Measurements from ENCODE around the gene EXOSC5. TPM values are rescaled to one million over a fixed set of nuclear protein-coding genes. Genes with fewer than 3 reads are reported as not detected.

EXOSC5 gene
- total and polyA plus RNA-seq, 10 of the 15 experiments (the other 5 are each of a cell fraction or from before 2014, with no cell fraction given): 15.8 to 123 (median 52.7) TPM

DNA sequence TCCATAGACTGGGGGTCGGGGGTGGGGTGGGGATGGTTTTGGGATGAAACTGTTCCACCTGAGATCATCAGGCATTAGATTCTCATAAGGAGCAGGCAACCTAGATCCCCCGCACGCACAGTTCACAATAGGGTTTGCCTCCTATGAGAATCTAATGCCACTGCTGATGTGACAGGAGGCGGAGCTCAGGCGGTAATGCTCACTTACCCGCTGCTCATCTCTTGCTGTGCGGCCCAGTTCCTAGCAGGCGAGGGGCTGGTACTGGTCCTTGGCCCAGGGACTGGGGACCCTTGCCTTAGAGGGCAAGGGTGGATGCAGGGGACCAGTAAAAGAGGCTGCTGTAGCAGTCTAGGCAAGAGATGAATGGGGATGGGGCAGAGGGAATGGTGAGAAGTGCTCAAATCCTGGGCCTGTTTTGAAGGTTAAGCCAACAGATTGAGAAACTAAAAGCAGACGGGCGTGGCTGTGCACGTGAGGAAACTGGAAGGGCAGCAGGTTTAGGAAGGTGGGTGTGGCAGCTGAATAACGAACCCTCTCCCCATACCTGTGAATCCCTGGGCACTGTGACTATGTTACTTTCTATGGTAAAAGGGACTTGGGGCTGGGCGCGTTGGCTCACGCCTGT lies 44.3 kb upstream of the EXOSC5 start:
- no peak for DNase-seq (ENCODE audit: low read depth, low spot score)

More for the DNA sequence above, 44.3 kb upstream of the EXOSC5 start:
- Histone ChIP-seq H3K27me3 (replicated peaks in 1 of 2; ENCODE audit: control insufficient read depth in 2 of 2, insufficient read depth in 2 of 2, low read length in 1 of 2) (no peaks in the 10 kb centered on the region), H3K9me3 (replicated peaks; ENCODE audit: control insufficient read depth, insufficient read depth, low read length) (no peaks in the 10 kb centered on the region), H3K4me2 (ENCODE audit: control insufficient read depth, insufficient read depth) (no peak overlapping the region), H3K4me1 (ENCODE audit: control insufficient read depth, insufficient read depth, low read length) (no peaks in the 10 kb centered on the region; the same call in 1 of the 2 replicates), H4K20me1 (ENCODE audit: control insufficient read depth, insufficient read depth) (no peaks in the 10 kb centered on the region), H3K79me2 (ENCODE audit: control insufficient read depth, insufficient read depth, low read length) (peaks cover 2% of the 10 kb centered on the region), H3K27ac (ENCODE audit: control insufficient read depth, insufficient read depth) (no peak overlapping the region), H3K4me3 (no peak overlapping the region), H3K36me3 (ENCODE audit: control insufficient read depth in 2 of 2, insufficient read depth in 2 of 2, low read length in 1 of 2) (no peaks in the 10 kb centered on the region; a peak in 1 of 4 replicates), H2AFZ (ENCODE audit: control insufficient read depth, low read depth, low read length) (no peak overlapping the region), H3K9ac (ENCODE audit: control insufficient read depth, insufficient read depth, low read length) (no peak overlapping the region)
- TF ChIP-seq RAD51 (IDR thresholded peaks at IDR 0.05) (no peak), NBN (IDR thresholded peaks at IDR 0.05) (no peak), ETV6 (conservative IDR thresholded peaks at IDR 0.05 in 1 of 2, IDR thresholded peaks at IDR 0.05 in 1 of 2; ENCODE audit: borderline replicate concordance in 1 of 2, low read depth in 1 of 2) (no peak), TCF12 (IDR thresholded peaks at IDR 0.05; ENCODE audit: low read depth, low read length) (no peak), SMC3 (IDR thresholded peaks at IDR 0.05; ENCODE audit: borderline replicate concordance, low read length) (no peak), BRCA1 (IDR thresholded peaks at IDR 0.05; ENCODE audit: low read depth, low read length) (no peak), CHD1 (IDR thresholded peaks at IDR 0.05; ENCODE audit: low read depth, low read length) (no peak), CBX5 (IDR thresholded peaks at IDR 0.05; ENCODE audit: low read depth) (no peak), POLR2AphosphoS2 (IDR thresholded peaks at IDR 0.05; ENCODE audit: low read depth, low read length) (no peak)
- TF ChIP-seq, protein P1, sequence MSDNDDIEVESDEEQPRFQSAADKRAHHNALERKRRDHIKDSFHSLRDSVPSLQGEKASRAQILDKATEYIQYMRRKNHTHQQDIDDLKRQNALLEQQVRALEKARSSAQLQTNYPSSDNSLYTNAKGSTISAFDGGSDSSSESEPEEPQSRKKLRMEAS (IDR thresholded peaks at IDR 0.05; ENCODE audit: low read depth, low read length): no peak
- CTCF ChIA-PET: interaction anchor here (3.3 kb wide), 1 partner anchor 128 kb away, joined by 19 read pairs; no protein-coding TSS in a partner anchor
- POLR2A ChIA-PET: no interaction called here
- intact Hi-C loops (cut with micrococcal nuclease; ENCODE audit: unreplicated experiment): no loop called here
- ATAC-seq (no peak), FAIRE-seq (no peak)
- WGBS (ENCODE audit: insufficient coverage, insufficient replicate concordance, low lambda C conversion rate, missing lambda C conversion rate): 64% methylated on average over 15 of the region's 15 CpGs
- SMC1A ChIA-PET (ENCODE audit: uncharacterized antibody, unreplicated experiment): no interaction called here
- in situ Hi-C loops (cut with MboI): loop anchor here (10.0 kb wide), 2 partner anchors 93 to 133 kb away; partner anchors contain the start of gene CEACAM21
- no TSS peak for BruUV-seq (replicated peaks)
- RAD21 ChIA-PET (ENCODE audit: unreplicated experiment): interaction anchor here (0.7 kb wide), 1 partner anchor 122 kb away, joined by 5 read pairs; no protein-coding TSS in a partner anchor

Measured in GM12878 (cell line).